Omental fat pad (tissue), 4 donors: ENCODE data around the gene KDM4C. TPM values are rescaled to one million over a fixed set of nuclear protein-coding genes. Genes with fewer than 3 reads are reported as not detected.

Experiments used
- ATAC-seq: fragments of 150-250 bp; one replicate; pipeline ENCODE4 v1.9.1; 2016; ENCODE audit warnings: mild to moderate bottlenecking, moderate library complexity; ENCODE audit not compliant: low FRiP score
- DNase-seq: peaks from one replicate; pipeline ENCODE4 v3.0.0-alpha.2; 2019; ENCODE audit warnings: low spot score
- total RNA-seq, 4 donors: library from RNA; depleted of rRNA; stranded (reverse); fragments of >200 nt; gene quantifications; one replicate each; pipeline ENCODE4 v1.1.0, GENCODE V29; 2016
- TF ChIP-seq, protein P1 (sequence below), 3 donors: fragments of 450-650 bp; IDR thresholded peaks; one replicate each; pipeline ENCODE4 v1.5.1; 2016 to 2017; ENCODE audit warnings: antibody characterized with exemption in 3 of 3, mild to moderate bottlenecking in 3 of 3, moderate library complexity in 2 of 3

Gene KDM4C
- total RNA-seq, 4 donors from 2014 or later: 24.9 to 37.0 (median 32.0) TPM

DNA sequence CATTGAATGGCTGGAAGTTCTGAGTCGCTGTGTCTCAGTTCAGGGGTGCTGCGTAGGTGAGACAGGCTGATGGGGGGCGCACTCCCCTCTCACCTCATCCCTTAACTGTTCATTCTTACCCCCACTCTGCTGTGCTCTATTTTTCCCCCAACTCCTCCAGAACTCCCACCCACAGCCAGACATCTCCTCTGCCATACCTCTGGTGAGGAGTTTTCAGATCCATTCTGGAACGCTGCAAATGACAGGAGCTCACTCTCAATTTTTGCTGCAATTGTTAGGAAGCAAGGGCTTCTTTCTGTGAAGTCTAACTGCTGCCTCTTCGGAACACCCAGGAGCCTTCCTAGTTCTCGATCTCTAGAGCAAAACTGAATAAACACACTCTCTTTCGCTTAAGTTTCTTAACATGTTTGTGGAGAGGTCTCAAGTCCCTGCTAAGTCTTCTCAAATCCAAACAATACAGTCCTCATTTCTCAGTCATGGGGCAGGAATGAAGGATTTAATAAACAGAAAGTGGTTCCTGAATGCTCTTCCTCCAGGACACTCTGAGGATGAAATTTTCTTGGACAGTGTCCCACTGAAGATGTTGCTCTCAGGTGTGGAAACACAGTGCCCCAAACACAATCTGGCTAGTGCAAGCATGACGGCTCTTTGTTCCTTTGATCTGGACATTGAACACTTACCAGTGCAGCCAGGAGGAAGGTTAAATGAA lies 387.7 kb downstream of the KDM4C start:
- TF ChIP-seq, protein P1, sequence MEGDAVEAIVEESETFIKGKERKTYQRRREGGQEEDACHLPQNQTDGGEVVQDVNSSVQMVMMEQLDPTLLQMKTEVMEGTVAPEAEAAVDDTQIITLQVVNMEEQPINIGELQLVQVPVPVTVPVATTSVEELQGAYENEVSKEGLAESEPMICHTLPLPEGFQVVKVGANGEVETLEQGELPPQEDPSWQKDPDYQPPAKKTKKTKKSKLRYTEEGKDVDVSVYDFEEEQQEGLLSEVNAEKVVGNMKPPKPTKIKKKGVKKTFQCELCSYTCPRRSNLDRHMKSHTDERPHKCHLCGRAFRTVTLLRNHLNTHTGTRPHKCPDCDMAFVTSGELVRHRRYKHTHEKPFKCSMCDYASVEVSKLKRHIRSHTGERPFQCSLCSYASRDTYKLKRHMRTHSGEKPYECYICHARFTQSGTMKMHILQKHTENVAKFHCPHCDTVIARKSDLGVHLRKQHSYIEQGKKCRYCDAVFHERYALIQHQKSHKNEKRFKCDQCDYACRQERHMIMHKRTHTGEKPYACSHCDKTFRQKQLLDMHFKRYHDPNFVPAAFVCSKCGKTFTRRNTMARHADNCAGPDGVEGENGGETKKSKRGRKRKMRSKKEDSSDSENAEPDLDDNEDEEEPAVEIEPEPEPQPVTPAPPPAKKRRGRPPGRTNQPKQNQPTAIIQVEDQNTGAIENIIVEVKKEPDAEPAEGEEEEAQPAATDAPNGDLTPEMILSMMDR (IDR thresholded peaks at IDR 0.05): no peak
- ATAC-seq: no peak
- DNase-seq: no peak

DNA sequence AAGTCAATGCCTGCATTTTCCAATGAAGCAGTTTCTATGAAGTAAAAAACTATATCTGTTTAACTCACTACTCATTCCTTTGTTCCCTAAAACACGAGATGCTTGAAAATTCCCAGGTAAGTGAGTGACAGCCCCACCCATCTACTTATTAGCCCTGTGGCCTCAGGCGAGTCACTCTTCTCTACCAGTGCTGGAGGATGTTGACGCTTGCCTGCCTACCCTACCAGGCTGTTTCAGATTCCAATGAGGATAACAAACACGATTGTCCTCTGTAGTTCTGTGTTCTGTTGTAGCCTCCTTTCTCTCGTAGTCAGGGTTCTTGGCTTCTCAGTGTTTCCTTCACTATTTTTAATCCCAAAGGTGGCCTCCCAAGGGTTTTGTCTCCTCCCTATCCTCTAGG lies 388.8 kb downstream of the KDM4C start:
- DNase-seq: no peak

DNA sequence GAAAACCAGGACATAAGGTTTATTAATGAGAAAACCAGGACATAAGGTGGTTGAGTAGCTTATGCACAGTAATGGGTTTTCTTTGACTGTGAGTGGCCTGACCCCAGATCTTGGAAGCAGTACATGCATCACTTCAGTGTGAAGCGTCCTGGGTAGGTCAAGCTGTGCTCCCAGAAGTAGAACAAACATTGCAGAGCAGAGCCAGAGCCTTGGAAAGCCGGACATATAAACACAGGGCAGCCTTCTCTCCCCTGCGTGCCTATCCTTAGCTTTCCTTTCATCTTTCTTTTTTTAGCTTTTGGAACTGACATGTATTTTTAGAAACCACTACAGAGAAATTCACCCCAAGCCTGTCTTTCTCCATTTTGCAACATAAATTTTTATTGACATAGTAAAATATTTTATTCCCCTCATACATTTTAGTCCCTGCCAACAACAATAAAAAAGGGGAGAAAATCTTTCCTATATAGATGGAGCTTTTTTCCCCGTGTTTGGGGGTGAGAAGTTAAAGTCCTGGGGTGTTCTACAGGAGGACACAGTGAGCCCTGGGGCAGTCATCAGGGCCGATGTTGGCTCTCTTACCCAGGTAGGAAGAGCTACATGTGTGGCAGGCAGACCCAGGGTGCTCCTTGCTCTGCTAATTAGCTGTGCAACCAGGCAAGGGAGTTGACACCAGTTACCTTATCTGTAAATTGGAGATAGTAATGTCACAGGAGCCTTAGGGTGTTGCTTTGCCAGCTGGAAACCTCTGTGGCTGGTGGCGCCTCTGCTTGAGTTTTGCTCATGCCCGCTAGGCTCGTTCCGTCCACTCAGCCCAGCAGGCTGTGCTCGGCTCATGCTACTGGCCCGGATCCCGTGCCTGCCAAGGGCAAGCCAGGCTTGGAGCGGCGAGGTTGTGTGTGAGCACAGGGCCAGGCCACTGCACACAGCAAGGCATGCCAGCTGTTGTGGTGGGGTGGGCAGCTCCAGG lies 389.6 kb downstream of the KDM4C start:
- TF ChIP-seq, protein P1 (IDR thresholded peaks at IDR 0.05): no peak
- DNase-seq (no peak), ATAC-seq (no peak)

More for the DNA sequence above, 388.8 kb downstream of the KDM4C start:
- TF ChIP-seq, protein P1 (IDR thresholded peaks at IDR 0.05): no peak
- no peak for ATAC-seq

DNA sequence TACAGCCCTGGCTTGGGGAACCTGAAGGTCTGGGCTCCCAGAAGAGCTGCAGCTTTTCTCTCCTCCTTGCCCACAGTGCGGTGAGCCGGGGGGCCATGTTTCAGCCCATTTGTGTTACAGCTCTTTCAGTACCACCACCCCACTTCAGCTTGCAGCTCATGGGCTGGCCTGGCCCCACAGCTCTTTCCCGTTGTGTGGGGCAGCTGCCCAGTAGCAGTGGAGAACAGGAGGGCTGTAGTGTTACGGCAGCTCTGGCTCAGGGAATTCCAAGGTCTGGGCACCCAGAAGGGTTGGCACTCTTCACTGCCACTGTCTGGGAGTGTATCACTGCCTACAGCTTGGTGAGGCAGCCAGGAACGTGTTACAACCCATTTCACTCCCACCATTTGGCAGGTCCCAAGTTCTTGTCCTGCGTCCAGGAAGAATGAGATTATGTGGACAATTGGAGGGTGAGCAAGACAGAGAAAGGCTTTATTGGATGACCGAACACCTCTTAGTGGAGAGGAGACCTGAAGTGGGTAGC lies 390.5 kb downstream of the KDM4C start:
- ATAC-seq: no peak
- no peak for DNase-seq
- TF ChIP-seq, protein P1 (IDR thresholded peaks at IDR 0.05): no peak

DNA sequence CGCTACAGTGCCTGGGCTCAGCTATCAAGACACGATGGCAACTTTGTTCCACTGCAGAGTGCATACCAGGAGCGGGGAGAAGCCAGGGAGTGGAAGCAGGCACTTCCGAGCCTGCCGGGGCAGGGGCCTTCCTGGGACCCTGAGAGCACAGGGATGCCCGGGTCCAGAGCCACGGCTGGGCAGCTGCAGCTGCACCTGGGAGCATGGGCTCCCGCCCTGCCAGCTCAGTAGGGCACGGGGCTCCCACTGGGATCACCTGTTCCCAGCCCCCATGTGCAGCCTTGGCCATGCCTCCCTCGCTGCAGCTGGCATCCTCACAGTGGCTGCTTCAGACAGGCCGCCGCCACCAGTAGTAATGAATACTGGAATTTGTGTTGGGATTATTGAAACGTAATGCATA lies 391.5 kb downstream of the KDM4C start:
- TF ChIP-seq, protein P1 (IDR thresholded peaks at IDR 0.05): no peak
- ATAC-seq: no peak

DNA sequence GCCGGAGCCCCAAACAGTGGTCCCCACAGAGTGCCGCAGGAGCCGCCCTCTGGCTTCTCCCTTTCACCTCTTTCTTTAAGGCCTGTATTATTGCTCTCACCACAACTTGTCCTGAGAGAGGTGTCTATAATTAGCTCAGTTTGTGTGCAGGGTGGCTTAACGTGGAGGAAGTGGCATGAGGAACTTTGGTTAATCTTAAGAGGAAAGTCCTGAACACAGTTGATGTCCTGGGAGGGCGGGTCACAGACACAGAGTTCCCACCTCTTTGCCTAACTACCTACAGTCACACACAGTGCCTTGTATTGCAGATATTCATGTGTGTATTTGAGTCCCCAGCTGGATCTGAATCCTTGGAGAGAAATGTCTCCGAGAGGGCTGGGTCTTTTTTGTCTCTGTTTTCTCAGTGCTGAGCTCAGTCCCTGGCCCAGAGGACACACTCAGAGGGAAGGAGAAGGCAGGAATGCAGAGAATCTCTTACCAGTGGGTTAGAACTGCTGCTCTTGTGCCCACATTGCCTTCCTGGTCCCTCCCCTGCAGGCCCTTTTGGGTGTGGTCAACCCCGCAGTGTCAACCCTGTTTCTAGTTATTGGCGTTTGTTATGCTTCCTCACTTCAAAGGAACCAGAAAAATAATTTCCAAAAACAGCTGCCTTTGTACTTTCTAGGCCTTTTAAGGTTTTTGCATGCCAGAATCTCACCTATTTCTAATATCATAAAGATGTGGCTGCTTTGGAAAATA lies 392.5 kb downstream of the KDM4C start:
- TF ChIP-seq, protein P1 (IDR thresholded peaks at IDR 0.05): no peak
- ATAC-seq (no peak), DNase-seq (no peak)

More for the DNA sequence above, 391.5 kb downstream of the KDM4C start:
- DNase-seq: no peak
